ENCODE data around the gene PRKCZ. TPM values are rescaled to one million over a fixed set of nuclear protein-coding genes. Genes with fewer than 3 reads are reported as not detected.

Gene PRKCZ
- polyA plus RNA-seq, 10 donors: 3.7 to 9.1 (median 6.5) TPM

DNA sequence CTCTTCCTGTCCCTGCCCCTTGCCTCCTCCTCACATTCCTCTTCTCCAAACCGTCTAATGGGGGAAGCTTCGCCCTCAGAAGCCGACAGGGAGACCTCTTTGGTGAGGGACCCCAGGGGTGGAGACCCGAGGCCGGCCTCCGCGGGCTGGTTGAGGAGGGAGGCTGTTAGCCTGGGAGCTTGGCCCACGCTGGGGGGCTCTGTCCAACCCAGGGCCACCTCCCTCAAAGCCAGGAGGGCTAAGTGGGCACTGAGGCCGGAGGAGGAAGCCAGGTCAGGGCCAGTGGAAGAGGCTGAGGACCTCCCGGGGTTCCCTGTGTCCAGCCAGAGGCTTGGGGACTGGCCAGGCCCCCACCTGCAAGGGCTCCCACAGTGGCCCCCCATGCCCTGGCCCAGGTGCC is 25.8 kb upstream of the PRKCZ start:
- no peak for DNase-seq

DNA sequence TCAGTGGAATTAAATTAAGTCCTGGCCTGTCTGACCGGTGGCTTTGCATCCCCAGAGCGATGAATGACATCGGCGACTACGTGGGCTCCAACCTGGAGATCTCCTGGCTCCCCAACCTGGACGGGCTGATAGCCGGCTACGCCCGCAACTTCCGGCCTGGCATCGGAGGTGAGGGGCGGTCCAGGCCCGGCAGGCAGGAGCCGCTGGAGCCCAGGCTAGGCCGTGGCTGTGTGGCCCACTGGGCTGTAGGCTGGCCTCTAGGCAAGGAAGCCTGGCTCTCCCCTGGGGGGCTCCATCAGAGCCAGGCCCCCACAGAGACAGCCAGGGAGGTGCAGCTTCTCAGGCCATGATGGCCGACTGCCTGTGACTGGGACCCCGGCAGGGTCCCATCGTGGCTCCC is 25.3 kb upstream of the PRKCZ start:
- no peak for DNase-seq

DNA sequence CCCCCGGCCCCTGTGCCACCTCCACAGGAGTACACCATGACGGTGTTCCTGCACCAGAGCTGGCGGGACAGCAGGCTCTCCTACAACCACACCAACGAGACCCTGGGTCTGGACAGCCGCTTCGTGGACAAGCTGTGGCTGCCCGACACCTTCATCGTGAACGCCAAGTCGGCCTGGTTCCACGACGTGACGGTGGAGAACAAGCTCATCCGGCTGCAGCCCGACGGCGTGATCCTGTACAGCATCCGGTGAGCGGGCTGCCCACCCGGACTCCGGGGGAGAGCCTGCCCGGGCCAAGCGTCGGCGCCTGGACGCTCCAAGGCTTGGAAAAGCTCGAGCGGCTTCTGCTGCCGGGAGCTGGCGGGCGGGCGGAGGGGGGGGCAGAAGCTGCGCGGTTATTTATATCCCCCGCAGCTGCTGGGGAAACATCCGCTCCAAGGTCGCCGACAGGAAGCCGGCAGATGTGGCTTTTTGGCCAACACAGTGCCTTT is 24.7 kb upstream of the PRKCZ start:
- peak; percentile 35 to 89 (median 64) for DNase-seq

DNA sequence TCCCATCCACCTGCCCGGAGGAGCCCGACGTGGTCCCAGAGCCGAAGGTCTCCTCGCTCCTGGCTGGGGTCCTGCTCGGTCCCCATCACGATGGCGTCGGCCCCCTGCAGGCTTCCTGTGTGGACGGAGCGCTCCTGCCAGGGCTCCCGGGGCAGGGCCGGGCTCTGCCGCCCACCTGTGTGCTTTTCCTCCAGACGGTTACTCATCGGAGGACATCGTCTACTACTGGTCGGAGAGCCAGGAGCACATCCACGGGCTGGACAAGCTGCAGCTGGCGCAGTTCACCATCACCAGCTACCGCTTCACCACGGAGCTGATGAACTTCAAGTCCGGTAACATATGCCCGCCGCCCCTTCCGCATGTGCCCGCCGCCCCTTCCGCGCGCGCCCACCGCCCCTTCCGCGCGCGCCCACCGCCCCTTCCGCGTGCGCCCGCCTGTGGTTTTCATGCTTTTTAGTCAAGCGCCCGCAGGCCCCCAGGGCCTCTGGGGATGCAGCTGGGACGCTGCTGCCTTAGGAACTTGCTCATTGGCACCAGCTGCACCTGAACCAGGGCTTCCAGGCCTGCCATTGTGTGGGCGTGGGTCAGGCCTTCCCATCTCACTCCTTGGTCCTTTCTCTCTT is 22.1 kb upstream of the PRKCZ start:
- no peak for DNase-seq

DNA sequence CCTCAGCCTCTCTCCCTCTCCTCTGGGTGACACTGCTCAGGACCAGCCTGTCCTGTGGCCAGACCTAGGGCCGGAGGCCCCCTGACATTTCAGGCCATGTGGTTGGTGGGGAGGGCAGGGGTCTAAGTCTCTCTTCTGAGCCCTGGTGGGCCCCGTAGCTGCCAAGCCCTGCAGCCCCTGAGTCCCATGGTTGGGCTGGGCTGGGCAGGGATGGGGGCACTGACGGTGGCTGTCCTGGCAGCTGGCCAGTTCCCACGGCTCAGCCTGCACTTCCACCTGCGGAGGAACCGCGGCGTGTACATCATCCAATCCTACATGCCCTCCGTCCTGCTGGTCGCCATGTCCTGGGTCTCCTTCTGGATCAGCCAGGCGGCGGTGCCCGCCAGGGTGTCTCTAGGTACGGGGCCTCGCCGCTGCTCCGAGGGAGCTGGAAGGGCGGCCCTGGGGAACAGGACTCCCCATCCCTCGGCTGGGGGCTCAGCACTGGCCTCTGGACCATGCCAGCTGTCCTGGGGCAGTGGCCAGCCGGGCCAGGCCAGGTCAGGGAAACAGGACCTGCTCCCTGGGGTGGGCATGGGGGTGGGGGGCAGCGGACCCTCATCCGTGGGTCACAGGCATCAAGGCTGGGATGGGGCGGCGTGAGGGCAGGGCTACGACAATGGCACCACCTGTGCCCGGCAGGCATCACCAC is 21.2 kb upstream of the PRKCZ start:
- no peak for DNase-seq

DNA sequence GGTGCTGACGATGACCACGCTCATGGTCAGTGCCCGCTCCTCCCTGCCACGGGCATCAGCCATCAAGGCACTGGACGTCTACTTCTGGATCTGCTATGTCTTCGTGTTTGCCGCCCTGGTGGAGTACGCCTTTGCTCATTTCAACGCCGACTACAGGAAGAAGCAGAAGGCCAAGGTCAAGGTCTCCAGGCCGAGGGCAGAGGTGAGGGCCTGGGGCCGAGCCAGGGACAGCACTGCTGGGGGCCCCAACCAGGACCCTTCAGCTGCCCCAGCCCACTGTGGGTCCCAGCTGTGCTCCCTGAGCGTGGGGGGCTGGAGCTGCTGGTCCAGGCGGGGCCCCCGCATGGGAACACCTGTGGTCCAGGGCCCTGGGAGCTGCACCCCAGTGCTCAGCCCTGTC is 20.6 kb upstream of the PRKCZ start:
- DNase-seq: no peak

DNA sequence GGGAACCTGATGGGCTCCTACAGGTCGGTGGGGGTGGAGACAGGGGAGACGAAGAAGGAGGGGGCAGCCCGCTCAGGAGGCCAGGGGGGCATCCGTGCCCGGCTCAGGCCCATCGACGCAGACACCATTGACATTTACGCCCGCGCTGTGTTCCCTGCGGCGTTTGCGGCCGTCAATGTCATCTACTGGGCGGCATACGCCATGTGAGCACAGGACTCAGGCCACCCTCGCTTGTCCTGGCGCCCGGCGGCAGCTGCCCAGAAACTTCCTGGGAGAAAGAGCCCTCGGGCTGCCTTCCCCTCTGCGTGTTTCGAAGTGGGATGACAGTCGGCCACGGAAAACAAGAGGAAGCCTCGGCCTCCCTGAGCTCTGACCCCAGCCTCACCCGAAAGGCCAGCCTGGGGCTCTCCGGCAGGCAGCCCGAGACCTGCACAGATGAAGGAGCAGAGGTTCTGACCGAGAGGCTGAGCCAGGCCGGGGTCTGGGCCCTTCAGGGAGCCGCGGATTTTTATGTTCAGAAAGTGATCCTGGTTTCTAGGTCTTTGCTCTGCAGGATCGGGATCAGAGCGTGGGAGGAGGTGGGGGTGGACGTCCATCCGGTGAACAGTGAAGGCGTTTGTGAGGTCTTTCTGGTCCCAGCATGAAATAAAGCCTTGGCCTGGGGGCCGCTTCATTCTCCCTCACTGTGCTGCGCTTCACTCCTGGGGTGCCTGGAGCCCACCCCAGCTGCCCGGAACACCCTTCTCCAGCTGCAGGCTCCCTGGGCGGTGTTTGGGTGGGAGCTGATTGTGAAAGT is 19.9 kb upstream of the PRKCZ start:
- no peak for DNase-seq

DNA sequence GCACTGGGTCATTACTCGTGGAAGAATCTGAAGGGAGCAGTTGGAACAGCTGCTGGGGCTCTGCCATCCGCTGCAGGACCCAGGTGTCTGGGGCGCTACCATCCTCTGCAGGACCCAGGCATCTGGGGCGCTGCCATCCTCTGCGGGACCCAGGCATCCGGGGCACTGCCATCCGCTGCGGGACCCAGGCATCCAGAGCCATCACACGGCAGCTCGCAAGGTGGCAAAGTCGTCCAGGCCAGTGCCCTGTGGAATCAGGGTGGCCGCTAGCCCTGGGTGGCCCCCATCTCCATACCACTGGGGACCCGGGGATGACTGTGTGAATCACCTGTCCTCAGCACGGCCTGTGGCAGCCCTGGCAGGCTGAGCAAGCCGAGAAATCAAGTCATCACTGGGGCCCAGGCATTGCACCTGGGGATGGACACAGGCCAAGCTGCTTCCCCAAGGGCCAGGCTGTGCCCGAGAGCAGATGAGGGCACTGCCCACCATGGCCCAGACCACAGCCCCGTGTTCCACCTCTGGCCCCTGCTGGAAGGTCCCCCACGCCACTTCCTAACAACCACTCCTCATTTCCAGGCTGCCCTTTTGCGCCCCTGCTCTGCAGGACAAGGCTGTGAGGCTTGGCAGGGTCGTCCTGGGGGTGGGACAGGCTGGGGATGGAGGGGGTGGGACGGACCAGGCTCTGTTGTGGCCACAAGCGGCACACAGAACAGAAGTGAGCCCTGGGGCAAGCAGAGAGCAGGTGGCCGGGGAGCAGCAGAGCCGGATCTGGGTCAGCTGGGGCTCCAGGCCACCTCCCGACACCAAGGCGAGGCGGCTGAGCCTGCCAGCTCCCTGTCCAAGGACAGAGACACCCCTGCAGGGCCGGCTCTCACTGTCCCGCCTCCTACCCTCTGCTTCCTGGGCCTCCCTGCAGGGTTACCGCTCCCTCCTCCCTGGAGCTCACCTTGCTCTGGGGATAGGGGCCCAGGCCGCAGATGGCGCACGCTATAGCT is 18.4 kb upstream of the PRKCZ start:
- no peak for DNase-seq

DNA sequence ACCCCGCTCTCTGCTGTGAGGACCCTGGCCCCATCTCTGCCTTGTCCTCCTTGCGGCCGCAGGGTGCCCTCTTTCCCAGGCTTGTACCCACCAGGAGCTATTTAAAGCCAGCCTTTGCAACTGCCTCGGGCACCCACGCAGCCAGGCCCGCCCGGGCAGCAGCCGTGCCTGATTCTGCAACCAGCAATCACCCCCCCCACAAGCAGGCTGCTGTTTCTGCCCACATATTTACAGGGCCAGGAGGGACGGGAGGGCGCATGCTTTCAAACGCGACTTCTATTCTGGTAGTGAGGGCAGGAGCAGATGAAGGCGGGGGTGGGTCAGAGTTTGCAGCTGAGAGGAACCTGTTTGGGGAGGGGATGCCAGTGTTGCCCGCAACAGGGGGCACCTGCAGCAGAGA is 17.5 kb upstream of the PRKCZ start:
- DNase-seq: no peak

DNA sequence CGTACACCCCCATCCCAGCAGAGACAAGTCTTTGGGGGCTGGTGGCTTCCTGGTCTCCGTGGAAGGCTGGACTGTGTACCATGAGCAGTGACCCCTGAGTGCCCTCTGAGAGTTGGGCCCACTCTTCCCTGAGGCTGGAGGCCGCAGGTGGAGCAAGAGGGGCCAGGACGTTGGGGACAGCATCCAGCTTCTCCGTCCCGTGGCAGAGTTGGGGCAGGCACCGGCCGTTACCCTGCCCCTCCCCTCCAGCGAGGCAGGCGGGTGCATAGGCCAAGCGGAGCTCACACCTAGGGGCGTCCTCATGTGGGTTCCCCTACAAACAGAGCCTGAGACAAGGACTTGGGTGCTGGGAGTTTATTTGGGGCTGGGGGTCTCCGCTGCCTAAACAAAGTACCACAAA is 17.0 kb upstream of the PRKCZ start:
- no peak for DNase-seq

DNA sequence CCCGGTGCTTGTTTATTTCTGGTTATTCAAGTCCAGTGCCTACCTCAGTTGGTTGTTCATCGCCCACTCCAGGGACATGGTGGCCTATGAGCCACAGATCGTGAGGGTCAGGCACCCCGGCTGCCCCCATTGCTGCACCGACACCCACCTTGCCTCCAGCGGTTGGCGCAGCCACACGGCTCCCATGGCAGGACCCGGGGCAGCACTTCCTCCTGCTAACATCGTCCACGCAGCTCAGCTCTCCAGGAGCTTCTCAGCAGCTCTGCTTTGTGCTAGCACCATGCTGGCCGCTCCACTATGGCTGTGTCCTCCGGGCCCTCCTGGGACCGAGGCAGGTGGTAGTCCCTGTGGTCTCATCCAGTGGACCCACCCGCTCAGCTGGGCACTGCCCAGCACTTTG is 13.9 kb upstream of the PRKCZ start:
- DNase-seq: no peak

DNA sequence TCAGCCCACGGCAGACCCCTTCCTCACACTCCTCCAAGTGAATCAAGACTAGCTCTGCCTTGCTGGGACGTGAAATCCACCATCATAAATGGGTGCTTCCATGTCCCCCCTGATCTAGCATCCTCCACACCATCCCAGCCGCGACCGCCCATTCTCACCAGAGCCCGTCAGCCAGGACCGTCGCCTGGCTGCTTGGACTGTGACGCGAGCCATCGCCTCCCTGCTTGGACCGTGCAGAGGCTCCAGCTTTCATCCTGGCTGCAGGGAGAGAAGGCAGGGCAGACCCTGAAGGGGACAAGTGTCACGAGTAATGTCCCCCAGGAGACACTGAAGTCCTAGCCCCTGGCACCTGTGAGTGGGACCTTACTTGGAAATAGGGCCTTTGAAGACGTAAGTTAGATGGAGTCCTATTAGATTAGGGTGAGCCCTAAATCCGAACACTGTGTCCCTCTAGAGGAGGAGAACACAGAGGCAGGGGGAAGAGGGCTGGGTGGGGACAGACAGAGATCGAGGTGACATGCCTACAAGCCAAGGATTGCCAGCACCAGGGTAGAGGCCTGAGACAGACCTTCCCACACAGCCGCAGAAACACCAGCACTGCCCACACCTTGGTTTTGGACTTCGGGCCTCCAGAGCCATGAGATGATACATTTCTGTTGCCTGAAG is 12.8 kb upstream of the PRKCZ start:
- no peak for DNase-seq

DNA sequence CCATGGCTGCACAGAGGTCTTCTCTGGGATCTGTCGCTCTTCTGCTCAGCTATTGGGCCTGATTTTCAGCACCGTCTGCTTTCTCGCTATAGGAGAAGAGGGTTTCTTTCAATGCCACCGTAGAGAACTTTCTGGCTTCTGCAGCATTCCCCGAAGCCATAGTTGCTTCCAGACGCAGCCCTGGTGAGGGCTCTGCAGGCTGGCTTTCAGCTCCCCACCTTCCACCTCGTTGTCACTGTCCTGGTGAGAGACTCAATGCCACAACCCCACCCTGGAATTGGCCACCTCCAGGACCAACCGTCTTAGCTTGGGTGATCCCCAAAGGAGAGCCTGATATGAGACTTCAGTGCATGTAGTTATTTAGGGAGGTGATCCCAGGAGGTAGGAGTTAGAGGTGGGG is 12.0 kb upstream of the PRKCZ start:
- DNase-seq: no peak

DNA sequence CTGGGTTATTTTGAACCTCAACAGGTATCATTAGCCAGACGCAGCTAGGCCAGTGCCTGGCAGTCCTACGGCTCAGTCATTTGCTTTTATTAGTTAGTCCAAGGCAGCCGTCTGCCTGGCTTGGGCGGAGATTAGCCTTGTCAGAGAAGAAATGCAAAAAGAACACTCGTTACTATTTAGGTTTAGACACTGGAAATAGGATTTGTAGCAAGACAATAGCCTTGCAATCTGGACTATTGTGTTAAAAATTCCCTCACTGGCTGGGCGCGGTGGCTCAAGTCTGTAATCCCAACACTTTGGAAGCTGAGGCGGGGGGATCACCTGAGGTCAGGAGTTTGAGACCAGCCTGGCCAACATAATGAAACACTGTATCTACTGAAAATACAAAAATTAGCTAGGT is 11.0 kb upstream of the PRKCZ start:
- DNase-seq: no peak

DNA sequence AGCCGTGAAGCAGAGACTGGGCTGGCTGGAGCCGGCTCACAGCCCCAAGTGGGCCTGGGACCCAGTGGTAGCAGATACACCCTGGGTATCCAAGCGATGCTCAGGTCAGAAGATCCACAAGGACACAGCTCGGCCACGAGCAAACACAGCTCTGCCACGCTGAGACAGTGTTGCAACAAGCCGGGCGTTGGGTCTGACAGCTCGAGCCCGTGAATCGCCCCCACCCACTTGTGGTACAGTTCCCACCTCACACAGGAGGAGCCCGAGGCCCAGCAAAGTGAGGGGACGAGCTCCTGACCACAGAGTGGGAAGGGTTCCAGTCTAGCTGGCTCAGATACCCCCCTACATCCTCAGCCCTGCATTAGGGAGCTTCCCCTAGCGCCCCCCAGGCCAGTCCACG is 8.9 kb upstream of the PRKCZ start:
- DNase-seq: no peak

DNA sequence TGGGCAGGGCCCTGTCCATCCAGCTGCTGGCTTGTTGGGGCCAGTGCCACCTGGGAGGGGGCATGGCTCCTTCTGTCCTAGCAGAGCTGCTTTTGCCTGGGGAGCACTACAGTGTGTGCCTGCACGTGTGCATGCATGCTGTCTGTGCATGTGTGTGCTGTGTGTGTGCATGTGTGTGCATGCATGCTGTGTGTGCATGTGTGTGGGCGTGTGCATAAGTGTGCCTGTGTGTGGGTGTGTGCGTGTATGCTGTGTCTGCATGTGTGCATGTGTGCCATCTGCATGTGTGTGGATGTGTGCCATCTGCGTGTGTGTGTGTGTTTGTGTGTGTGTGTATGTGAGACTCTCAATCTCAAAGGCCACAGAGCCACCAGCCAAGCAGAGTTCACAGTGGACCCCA is 8.3 kb upstream of the PRKCZ start:
- no peak for DNase-seq

DNA sequence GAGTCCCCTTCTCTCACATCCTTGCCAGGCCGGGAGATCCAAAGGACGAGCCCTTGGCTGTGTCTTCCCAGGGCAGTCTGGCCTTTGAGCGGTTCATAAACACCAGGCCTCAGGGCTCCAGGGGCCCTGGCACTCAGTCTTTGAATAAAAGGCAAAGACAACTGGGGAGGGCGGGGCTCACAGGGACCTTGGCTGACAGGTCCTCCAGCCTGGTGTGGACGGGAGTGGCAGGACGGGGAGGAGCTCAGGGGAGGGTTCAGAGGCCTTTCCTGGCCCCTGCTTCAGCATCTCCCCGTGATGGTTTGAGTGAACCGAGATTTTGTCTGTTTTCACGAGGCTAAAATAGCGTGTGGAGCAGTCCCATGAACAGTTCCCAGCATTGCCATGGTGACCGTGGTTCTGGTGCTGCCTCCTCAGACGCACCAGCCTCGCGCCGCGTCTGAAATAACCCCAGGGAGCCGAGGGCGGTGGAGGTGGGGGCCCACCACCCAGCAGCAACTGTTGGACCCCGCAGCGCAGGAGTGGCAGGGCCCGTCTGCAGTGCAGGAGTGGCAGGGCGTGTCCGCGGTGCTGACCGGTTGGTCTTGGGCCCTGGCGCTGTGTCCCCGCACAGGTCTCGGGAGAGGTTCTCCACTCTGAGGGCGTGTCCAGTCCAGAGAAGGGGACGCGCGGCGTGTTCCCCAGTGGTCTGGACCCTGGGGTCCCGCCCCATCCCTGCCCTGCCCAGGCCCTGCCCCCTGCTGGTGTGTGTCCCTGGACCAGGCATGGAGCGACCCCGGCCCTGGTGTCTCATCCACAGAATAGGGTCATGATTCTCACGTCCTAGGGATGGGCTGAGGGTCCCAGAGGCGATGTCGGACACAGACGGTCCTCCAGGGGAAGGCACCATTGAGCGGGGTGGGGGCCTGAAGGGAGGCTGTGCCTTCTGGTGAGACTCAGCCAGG is 7.1 kb upstream of the PRKCZ start:
- DNase-seq: no peak

DNA sequence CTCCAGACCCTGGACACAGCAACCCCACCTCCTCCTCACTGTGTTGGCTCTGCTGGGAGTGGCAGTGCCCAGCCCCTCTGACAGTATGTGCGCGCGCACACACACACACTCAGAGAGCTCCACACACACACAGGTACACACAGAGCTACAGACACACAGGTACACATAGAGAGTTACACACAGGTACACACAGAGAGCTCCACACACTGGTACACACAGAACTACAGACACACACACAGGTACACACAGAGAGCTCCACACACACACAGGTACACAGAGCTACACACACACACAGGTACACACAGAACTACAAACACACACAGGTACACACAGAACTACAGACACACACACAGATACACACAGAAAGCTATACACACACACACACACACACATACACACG is 6.3 kb upstream of the PRKCZ start:
- no peak for DNase-seq

DNA sequence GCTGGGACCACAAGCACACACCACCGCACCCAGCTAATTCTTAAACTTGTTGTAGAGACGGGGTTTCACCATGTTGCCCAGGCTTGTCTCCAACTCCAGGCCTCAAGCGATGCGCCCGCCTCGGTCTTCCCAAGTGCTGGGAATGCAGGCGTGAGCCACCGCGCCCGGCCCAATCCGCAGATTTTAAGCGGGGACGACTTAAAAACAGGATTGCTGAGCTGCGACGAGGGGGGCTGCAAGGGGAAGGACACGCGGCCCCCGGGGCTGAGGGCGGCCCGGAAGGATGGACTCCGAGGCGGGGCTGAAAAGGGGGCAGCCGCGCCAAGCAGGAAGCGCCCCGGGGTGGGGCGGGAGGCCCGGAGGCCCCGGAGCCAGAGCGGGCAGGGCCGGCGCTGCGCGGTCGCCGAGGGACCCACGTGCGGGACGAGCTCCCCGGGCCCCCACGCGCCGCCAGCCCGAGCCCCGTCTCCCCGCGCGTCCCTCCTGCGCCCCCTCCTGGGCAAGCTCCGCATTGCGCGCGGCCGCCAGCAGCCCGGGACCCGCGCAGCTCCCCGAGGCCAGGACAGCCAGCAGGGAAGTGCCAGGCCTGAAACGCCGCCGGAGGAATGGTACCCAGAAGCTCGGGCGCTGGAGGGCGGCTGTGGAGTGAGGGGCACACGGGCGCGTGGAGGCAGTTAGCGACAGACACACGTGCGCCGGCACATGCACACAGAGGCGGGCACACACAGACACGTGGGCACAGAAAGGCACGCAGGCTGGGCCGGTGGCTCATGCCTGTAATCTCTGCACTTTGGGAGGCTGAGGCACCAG is 5.5 kb upstream of the PRKCZ start:
- peak; percentile 48 to 87 (median 69) for DNase-seq
